Measurements from ENCODE around the gene GRPEL1.

Gene GRPEL1

GRCh38 chr4:7066006-7066405 is 1.9 kb downstream of the GRPEL1 start:
- no peak for DNase-seq (ENCODE audit: low read depth in 2 of 2)

GRCh38 chr4:7063362-7063761 is 4.5 kb downstream of the GRPEL1 start:
- DNase-seq (ENCODE audit: low read depth in 2 of 2) = no peak

- no peak for DNase-seq (ENCODE audit: low read depth in 2 of 2)
Observed at GRCh38 chr4:7062816-7063215, 5.0 kb downstream of the GRPEL1 start.

- no peak for DNase-seq (ENCODE audit: low read depth in 2 of 2)
Observed at GRCh38 chr4:7061815-7062214, 6.0 kb downstream of the GRPEL1 start.

- DNase-seq (ENCODE audit: low read depth in 2 of 2) = no peak
Observed at GRCh38 chr4:7060346-7061150, 7.3 kb downstream of the GRPEL1 start.

GRCh38 chr4:7059662-7060061 is 8.2 kb downstream of the GRPEL1 start:
- DNase-seq (ENCODE audit: low read depth in 2 of 2) = no peak

- no peak for DNase-seq (ENCODE audit: low read depth in 2 of 2)
Observed at GRCh38 chr4:7058792-7059191, 9.1 kb downstream of the GRPEL1 start.

GRCh38 chr4:7055990-7056325 is 11.9 kb downstream of the GRPEL1 start:
- no peak for DNase-seq (ENCODE audit: low read depth in 2 of 2)

GRCh38 chr4:7055111-7055989 is 12.5 kb downstream of the GRPEL1 start:
- DNase-seq (ENCODE audit: low read depth in 2 of 2) = no peak

GRCh38 chr4:7054106-7054880 is 13.6 kb downstream of the GRPEL1 start:
- no peak for DNase-seq (ENCODE audit: low read depth in 2 of 2)

- no peak for DNase-seq (ENCODE audit: low read depth in 2 of 2)
Observed at GRCh38 chr4:7052923-7053715, 14.7 kb downstream of the GRPEL1 start.

- no peak for DNase-seq (ENCODE audit: low read depth in 2 of 2)
Observed at GRCh38 chr4:7052313-7052712, 15.6 kb downstream of the GRPEL1 start.

GRCh38 chr4:7051905-7052304 is 16.0 kb downstream of the GRPEL1 start:
- no peak for DNase-seq (ENCODE audit: low read depth in 2 of 2)

- no peak for DNase-seq (ENCODE audit: low read depth in 2 of 2)
Observed at GRCh38 chr4:7051144-7051495, 16.7 kb downstream of the GRPEL1 start.

- no peak for DNase-seq (ENCODE audit: low read depth in 2 of 2)
Observed at GRCh38 chr4:7050481-7051143, 17.3 kb downstream of the GRPEL1 start.

GRCh38 chr4:7049739-7050138 is 18.1 kb downstream of the GRPEL1 start:
- no peak for DNase-seq (ENCODE audit: low read depth in 2 of 2)

GRCh38 chr4:7049295-7049694 is 18.6 kb downstream of the GRPEL1 start:
- DNase-seq (ENCODE audit: low read depth in 2 of 2) = no peak

- DNase-seq (ENCODE audit: low read depth in 2 of 2) = no peak
Observed at GRCh38 chr4:7048642-7049041, 19.2 kb downstream of the GRPEL1 start.

GRCh38 chr4:7046971-7047370 is 20.9 kb downstream of the GRPEL1 start:
- no peak for DNase-seq (ENCODE audit: low read depth in 2 of 2)

GRCh38 chr4:7045961-7046921 is 21.6 kb downstream of the GRPEL1 start:
- no peak for DNase-seq (ENCODE audit: low read depth in 2 of 2)
